Inflammatory macrophage treated with lipopolysaccharide for 4 hours (primary cell): ENCODE data around the gene ZNF544.
"Not testable (repeated sequence)": the region's sequence is repeated elsewhere in the genome, so short reads cannot be mapped to it uniquely, and the experiment has no call there.

Experiments
- DNase-seq: peaks from one replicate; pipeline ENCODE4 v3.0.0-alpha.2; 2020

Gene ZNF544

GRCh38 chr19:58305932-58306323, 77.2 kb downstream of the ZNF544 start:
- DNase-seq, result peak; percentile 9

GRCh38 chr19:58307736-58308135, 79.0 kb downstream of the ZNF544 start:
- no peak for DNase-seq

GRCh38 chr19:58310685-58311084, 82.0 kb downstream of the ZNF544 start:
- not testable (repeated sequence) for DNase-seq

- DNase-seq, result no peak
Observed at GRCh38 chr19:58311345-58311865, 82.7 kb downstream of the ZNF544 start.
